Measurements from ENCODE around the gene ERVK3-1.

The ERVK3-1 gene

DNA sequence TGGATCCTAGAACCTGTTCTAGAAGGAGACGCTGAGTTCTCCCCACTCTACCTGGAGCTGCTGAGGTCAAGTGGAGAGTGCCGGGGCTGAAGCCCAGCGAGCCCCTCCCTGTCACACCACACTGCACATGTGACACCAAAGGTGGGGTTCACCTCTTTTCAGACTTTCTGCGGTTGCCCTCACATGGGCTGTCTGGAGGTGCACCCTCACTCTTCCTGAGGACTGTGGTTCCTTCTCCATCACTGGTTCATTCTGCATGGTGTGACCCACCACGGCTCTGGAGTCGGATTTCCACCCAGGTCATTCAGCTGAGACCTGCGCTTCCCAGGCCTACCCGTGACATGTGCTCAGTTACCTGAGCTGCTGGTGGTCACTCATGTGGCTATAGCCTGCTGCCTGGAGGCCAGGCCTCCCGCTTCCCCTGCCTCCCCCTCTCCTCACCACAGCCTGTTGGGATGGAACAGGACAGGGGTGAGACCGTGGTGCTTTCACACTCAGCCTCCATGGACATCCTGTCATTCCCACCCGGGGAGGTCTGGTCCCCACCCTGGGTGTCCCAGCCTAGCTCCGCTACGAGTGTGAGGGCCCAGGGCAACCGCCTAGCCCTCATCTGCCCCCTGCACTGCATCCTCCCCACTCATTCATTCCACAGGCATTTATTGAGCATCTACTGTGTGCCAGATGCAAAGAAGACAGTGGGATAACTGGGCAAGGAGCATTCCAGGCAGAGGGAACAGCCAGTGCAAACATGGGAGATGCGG lies 48.7 kb downstream of the ERVK3-1 start:
- Mint-ChIP-seq H3K36me3 (ENCODE audit: low read depth) (peaks cover 16% of the 10 kb centered on the region), H3K27ac (no peak overlapping the region), H3K9me3 (no peaks in the 10 kb centered on the region), H3K4me1 (peaks cover 26% of the 10 kb centered on the region), H3K4me3 (no peak overlapping the region), H3K27me3 (ENCODE audit: low read depth, poor library complexity) (peaks cover 4% of the 10 kb centered on the region)
- TF ChIP-seq, protein P1, sequence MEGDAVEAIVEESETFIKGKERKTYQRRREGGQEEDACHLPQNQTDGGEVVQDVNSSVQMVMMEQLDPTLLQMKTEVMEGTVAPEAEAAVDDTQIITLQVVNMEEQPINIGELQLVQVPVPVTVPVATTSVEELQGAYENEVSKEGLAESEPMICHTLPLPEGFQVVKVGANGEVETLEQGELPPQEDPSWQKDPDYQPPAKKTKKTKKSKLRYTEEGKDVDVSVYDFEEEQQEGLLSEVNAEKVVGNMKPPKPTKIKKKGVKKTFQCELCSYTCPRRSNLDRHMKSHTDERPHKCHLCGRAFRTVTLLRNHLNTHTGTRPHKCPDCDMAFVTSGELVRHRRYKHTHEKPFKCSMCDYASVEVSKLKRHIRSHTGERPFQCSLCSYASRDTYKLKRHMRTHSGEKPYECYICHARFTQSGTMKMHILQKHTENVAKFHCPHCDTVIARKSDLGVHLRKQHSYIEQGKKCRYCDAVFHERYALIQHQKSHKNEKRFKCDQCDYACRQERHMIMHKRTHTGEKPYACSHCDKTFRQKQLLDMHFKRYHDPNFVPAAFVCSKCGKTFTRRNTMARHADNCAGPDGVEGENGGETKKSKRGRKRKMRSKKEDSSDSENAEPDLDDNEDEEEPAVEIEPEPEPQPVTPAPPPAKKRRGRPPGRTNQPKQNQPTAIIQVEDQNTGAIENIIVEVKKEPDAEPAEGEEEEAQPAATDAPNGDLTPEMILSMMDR (IDR thresholded peaks at IDR 0.05), result no peak
- DNase-seq, result peak; percentile 27

DNA sequence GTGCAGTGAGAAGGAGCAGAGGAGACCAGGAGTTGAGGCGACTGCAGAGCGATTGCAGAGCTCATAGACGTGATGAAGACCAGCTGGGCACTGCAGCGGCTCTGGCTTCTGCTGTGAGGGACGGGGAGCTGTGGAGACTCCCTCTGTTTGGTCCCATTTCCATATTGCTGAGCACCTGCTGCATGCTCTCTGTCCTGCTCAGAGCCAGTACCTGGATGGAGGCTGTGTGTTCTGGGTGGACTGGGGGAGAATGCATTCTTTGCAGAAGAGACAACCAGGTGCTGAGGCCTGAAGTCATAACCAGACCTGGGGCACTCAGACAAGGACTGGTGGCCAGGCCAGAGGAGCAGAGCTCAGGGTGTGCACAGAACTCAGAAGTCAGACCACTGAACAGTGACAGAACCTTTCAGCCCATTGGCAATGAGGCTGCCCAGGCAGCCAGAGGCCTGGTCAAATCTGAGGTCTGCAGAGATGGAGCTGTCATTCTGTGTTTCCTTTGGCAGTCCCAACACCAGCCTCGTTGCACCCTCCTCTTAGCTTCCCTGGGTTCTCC lies 49.4 kb downstream of the ERVK3-1 start:
- Mint-ChIP-seq H3K4me3 (no peak overlapping the region), H3K9me3 (no peaks in the 10 kb centered on the region), H3K36me3 (ENCODE audit: low read depth) (peaks cover 14% of the 10 kb centered on the region), H3K4me1 (peaks cover 22% of the 10 kb centered on the region), H3K27ac (no peak overlapping the region), H3K27me3 (ENCODE audit: low read depth, poor library complexity) (peaks cover 5% of the 10 kb centered on the region)
- no peak for DNase-seq
- TF ChIP-seq, protein P1 (IDR thresholded peaks at IDR 0.05), result no peak

DNA sequence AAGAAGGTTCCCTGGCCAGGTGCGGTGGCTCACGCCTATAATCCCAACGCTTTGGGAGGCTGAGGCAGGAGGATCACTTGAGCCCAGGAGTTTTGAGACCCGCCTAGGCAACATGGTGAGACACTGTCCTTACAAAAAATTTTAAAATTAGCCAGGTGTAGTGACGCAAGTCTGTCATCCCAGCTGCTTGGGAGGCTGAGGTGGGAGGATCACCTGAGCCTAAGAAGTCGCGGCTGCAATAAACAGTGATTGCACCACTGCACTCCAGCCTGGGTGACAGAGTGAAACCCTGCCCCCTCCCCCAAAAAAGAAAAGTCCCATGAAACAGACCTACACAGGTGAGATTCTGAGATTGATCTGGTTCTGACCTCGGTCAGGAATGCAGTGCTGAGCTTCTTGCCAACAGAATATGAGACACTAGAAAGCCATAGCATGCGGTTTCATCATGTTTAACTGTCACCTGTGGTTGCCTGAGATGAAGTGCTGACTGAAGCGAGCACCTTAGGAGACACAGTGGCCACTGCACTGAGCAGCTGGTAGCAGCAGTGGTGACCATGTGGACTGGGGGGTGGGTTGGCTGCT lies 50.1 kb downstream of the ERVK3-1 start:
- DNase-seq, result no peak
- Mint-ChIP-seq H3K4me1 (peaks cover 24% of the 10 kb centered on the region), H3K27me3 (ENCODE audit: low read depth, poor library complexity) (peaks cover 4% of the 10 kb centered on the region), H3K36me3 (ENCODE audit: low read depth) (peaks cover 11% of the 10 kb centered on the region), H3K4me3 (no peak overlapping the region), H3K9me3 (no peaks in the 10 kb centered on the region), H3K27ac (no peak overlapping the region)
- TF ChIP-seq, protein P1 (IDR thresholded peaks at IDR 0.05), result no peak

DNA sequence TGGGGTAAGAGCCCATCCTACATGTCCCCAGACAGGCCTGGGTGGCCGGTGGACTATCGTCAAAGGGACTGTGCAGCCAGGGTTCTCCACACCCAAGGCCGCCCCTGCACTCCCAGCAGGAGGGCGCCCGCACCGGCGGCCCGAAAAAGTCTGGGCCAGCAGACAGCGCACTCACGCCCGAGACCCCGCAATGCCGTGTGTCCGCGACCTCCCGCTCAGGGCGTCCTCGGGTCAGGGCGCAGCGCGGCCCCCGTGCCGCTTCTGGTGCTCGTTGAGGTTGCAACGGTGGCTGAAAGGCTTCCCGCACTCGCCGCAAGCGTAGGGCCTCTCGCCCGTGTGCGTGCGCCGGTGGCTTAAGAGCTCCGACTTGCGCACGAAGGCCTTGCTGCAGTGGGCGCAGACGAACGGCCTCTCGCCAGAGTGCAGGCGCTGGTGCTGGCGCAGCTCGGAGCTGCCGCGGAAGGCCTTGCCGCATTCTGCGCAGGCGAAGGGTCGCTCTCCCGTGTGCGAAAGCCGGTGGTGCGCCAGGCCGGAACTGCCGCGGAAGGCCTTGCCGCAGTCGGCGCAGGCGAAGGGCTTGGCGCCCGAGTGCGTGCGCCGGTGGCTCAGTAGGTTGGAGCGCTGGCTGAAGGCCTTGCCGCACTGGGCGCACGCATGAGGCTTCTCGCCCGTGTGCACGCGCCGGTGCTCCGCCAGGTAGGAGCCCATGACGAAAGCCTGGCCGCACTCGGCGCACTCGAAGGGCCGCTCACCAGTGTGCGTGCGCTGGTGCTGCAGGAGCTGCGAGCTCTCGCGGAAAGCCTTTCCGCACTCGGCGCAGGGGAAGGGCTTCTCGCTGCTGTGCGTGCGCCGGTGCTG lies 51.0 kb downstream of the ERVK3-1 start:
- no peaks in the 10 kb centered on the region for H3K9me3 Mint-ChIP-seq
- peaks cover 4% of the 10 kb centered on the region for H3K27me3 Mint-ChIP-seq (ENCODE audit: low read depth, poor library complexity)
- no peak for DNase-seq
- no peak overlapping the region for H3K4me3 Mint-ChIP-seq
- peaks cover 27% of the 10 kb centered on the region for H3K4me1 Mint-ChIP-seq
- TF ChIP-seq, protein P1 (IDR thresholded peaks at IDR 0.05), result no peak
- H3K27ac Mint-ChIP-seq, result no peak overlapping the region
- H3K36me3 Mint-ChIP-seq (ENCODE audit: low read depth), result peaks cover 11% of the 10 kb centered on the region

DNA sequence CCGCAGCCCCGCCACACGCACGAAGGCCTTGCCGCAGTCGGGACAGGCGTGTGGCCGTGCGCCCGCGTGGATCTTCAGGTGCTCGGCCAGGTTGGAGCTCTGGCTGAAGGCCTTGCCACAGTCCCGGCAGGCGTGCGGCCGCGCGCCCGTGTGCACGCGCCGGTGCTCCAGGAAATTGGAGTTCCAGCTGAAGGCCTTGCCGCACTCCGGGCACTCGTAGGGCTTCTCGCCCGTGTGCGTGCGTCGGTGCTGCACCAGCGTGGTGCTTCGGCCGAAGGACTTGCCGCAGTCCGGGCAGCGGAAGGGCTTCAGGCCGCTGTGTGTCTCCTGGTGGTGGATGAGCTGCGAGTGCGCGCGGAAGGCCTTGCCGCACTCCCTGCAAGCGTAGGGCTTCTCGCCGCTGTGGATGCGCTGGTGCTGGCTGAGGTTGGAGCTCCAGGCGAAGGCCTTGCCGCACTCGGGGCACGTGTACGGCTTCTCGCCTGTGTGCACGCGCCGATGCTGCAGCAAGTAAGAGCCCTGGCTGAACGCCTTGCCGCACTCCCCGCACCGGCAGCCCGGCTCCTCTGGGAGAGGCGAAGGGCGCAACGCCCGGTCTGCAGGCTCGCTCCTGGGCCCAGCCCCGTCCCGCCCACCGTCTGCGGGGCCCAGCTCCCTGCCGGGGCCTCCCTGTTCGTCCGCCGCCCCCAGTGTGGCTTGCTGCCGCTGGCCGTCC lies 51.7 kb downstream of the ERVK3-1 start:
- TF ChIP-seq, protein P1 (IDR thresholded peaks at IDR 0.05), result no peak
- H3K36me3 Mint-ChIP-seq (ENCODE audit: low read depth), result peaks cover 11% of the 10 kb centered on the region
- peaks cover 4% of the 10 kb centered on the region for H3K27me3 Mint-ChIP-seq (ENCODE audit: low read depth, poor library complexity)
- H3K4me3 Mint-ChIP-seq, result no peak overlapping the region
- H3K4me1 Mint-ChIP-seq, result peaks cover 34% of the 10 kb centered on the region
- H3K27ac Mint-ChIP-seq, result no peak overlapping the region
- no peaks in the 10 kb centered on the region for H3K9me3 Mint-ChIP-seq
- no peak for DNase-seq

Measured in nephron progenitor cell (in vitro differentiated cells).